Activated CD4-positive, alpha-beta T cell treated with anti-CD3 and anti-CD28 coated beads for 48 hours (primary cell): ENCODE measurements around the gene CERS6.
A peak's percentile ranks its signal among the peaks of the same experiment; 100 is the strongest.

Experiments
- DNase-seq: peaks from one replicate; pipeline ENCODE4 v3.0.0-alpha.2; 2020

The CERS6 gene

DNA sequence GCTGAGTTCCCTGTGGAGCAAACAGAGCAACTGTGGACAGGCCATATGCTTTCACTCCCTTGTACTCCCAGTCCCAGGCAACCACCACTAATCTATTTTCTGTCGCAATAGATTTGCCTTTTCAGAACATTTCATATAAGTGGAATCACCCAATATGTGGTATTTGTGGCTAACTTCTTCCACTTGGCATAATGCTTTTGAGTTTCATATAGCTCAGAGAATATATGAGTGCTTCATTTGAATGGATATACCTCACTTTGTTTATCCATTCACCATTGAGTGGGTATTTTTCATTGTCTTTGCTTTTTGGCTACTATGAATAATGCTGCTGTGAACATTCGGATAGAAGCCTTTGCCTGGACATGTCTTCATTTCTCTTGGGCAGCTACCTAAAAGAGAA, 151.9 kb downstream of the CERS6 start:
- no peak for DNase-seq

GRCh38 chr2:168608796-168609195, 152.7 kb downstream of the CERS6 start:
- DNase-seq: no peak

GRCh38 chr2:168611091-168611490, 155.0 kb downstream of the CERS6 start:
- no peak for DNase-seq

- no peak for DNase-seq
Observed at GRCh38 chr2:168611896-168612650, 156.0 kb downstream of the CERS6 start.

DNA sequence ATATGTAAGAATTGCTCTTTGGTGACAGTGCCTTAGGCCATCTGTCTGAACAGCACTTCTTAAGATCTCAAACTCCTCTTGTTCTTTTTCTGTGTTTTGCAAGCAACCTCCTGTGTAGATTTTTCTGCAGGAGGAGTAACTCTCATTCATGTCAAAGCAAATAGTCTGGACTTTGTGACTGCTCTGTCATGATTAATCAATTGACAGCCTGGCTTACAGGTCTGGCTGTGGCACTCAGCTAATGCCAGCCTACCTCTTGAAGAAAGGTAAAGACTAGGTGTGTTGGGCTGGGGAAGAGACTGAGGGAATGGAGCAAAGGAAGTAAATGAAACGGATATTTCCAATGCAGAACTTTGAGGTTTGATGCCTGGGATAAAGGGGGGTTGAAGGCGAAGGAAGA, 156.6 kb downstream of the CERS6 start:
- no peak for DNase-seq

DNA sequence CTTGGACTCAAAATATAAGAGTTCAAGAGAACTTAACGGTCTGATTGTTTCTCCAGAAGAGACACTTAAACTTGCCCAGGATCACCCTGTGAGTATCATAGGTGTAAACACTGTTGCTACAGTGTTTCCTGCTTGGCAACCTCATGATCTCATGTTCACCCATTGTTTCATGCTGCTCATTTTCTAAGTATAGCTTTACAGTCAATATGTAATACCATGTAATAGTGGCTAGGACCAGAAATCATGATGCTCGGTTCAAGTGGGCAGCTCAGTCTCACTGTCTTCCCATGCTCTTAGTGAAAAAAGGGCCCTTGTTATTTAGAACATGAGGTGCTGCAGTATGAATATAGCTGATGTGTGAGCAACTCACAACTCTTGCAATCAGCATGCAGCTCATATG, 157.5 kb downstream of the CERS6 start:
- DNase-seq: no peak

DNA sequence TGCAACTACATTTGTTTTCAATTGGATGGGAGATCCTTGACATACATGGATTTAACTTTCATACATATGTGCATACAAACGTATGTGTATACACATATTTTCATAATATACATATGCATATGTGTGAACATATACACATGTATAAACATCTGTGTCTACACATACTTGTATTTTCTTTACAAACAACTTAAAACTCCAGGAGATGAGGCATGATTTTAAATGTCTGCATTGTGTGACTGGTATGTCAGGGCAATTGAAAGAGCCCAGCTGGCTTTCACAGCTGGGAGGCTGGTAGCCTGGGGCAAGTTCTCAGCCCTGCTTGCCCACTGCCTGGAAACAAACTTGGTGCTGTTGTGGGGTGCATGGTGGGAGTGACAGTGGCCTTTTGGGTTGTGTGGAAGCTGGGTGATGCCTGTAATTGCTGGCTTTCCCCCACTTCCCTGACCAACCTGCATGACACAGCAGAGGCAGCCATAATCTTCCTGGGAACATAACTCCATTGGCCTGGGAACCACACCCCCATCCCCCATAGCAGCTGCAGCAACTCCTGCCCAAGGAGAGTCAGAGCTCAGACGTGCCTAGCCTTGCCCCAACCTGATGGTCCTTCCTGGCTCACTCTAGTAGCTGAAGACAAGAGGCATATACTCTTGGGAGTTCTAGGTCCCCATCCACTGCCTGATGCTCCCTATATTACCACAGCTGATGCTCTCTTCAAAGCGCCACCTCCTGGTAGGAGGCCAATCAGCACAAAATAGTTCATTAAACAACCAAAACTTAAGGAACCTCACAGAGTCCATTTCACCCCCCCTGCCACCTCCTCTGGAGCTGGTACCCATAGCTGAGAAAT, 158.3 kb downstream of the CERS6 start:
- DNase-seq: peak; percentile 28

DNA sequence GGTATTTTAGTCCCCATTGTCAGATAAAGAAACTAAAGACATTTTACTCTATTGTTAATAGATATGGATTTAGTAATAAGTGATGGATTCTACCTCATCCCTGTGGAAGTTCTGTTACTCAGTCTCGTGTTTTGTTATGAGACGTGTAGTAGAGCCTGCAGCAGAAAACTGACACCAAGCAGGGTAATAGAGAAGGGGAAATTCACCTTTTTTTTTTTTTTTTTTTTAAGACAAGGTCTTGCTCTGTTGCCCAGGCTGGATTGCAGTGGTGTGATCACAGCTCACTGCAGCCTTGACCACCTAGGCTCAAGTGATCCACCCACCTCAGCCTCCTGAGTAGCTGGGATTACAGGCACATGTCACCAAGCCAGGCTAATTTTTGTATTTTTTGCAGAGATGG, 164.5 kb downstream of the CERS6 start:
- no peak for DNase-seq

DNA sequence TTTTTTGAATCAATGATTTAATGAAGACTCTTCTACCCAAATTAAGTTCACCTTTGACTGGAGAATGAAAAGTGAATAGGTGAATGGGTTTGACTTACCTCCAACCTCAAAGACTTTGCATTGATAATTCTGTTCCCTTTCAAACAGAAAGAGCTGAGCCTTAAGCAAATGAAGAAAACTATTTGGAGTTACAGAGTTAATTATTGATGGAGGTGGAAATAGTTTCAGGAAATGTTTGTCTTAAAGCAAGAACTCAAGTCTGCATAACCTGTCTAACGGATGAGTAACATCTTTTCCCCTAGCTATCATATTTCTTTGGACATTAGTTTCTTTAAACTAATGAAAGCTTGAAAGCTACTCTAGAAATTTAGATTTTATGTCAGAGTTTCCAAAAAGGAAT, 166.5 kb downstream of the CERS6 start:
- no peak for DNase-seq

DNA sequence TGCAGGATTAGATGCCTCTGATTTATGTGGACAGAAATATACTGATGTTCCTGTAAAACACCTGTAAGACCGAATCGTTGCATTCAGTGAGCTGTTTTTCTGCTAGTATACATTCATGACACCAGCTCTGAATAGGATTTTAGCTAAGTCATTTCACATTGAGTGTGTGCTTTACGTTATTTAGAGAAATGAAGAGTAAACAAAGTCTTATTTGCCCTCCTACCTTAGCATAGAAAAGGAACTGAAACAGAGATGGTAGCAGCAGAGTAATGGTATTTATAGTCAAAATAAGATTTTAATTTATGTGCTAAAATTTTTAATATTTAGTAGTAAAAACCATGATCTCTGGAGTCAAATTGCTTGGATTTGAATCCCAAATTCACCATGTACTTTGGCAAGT, 168.0 kb downstream of the CERS6 start:
- no peak for DNase-seq

DNA sequence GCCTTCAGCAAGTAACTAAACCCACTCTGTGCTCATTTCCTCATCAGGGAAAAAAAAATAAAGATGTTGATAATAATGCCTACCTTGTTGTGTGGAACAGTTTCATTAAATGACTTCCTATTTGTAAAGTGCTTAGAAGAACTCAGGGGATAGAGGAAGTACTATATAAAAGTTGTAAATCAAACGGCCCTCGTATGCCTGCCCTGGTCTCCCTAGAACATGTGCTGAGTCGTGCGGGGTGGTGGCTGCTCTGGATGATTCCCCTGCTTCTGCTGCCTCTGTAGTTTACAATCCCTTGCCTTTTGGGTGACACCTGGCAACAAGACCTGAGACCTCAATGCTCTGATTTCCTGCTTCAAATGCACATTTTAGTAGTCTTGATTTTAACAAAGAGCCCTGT, 170.0 kb downstream of the CERS6 start:
- DNase-seq: no peak

- DNase-seq: no peak
Observed at GRCh38 chr2:168626647-168627046, 170.6 kb downstream of the CERS6 start.

- no peak for DNase-seq
Observed at GRCh38 chr2:168632709-168633121, 176.6 kb downstream of the CERS6 start.

DNA sequence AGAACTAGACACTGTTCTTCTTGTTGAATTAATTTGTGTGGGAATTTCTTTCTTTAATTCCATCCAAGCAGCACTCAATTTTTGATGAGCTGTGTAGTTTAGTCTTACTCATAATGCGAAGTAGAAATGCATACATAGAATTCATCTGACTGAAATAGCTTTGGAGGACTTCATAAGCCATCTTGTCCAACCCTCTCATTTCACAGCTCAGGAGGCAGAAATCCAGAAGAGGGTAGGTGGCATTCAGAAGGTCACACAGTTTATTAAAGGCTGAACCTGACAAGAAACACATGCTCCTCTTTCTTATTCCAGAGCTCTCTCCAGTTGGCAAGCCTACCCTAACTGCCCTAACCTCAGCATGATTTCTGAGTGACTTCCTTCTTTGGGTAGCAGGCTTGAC, 177.1 kb downstream of the CERS6 start:
- DNase-seq: no peak

- no peak for DNase-seq
Observed at GRCh38 chr2:168633895-168634294, 177.8 kb downstream of the CERS6 start.

GRCh38 chr2:168635065-168635577, 179.0 kb downstream of the CERS6 start:
- DNase-seq: no peak

- DNase-seq: no peak
Observed at GRCh38 chr2:168639018-168639417, 182.9 kb downstream of the CERS6 start.

GRCh38 chr2:168639441-168639898, 183.4 kb downstream of the CERS6 start:
- no peak for DNase-seq

DNA sequence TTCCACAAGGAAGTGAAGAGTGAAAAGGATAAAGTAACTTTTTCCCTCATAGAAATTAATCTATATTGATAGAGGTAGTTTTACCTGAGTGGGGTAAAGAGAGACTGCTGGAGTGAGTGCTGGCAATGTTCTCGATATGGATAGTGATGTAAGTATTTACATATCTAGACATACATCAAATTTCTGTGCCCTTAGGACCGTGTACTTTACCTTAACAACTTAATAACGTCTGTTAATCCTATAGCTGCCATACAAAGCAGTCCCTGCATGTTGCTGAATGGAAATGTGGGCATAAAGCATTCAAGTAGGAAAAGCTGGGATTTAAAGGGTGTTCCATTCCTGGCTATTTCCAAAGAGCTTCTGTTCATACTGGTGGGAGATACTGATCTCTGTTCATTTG, 184.0 kb downstream of the CERS6 start:
- no peak for DNase-seq

GRCh38 chr2:168641636-168642035, 185.6 kb downstream of the CERS6 start:
- no peak for DNase-seq

DNA sequence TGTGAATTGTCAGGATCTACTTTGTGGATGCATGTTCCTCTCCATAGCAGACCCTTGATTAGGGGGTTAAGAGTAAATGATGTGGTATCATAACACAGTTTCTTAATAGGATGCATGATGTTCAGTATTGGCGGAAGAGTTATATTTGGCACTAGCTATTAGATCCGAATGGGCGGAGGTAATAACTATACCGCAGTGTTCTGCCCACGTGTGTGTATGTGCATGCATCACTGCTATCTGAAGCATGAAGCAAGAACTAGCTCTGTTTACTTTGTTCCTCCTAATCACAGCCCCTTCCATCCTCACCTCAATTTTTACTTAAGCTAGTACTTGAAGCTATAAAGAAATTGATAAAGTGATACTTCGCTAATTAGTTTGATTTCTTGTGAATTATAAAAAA, 186.8 kb downstream of the CERS6 start:
- no peak for DNase-seq

- no peak for DNase-seq
Observed at GRCh38 chr2:168643979-168644378, 187.9 kb downstream of the CERS6 start.

- no peak for DNase-seq
Observed at GRCh38 chr2:168645696-168646338, 189.7 kb downstream of the CERS6 start.

DNA sequence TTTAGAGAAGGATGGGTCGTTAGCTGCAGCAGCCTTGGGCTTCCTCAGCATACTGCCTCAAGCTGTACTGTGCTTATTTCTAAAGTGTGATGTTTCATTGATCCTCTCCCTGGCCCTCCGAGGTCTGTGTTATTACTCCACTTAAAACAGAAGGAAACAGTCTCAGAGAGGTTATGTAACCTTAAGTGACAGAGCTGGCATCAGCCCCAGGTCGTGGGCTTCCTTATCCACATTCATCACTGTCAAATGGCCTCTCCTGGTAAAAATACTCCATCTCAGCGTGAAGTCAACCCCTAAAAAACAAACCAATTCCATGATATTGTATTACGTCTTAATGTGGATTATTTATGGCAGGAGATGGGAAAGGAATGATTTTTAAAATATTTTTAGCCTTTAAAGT, 193.0 kb downstream of the CERS6 start:
- DNase-seq: no peak
